Heart left ventricle (tissue), 16 donors: ENCODE data around the gene NDRG3. TPM values are rescaled to one million over a fixed set of nuclear protein-coding genes. Genes with fewer than 3 reads are reported as not detected.

Source experiments
- ATAC-seq, 4 donors: fragments of 200-7000 bp; cut with Tn5 transposase; one replicate each; pipeline ENCODE4 v1.9.1; 2020 to 2022; ENCODE audit warnings: moderate library complexity in 4 of 4, mild to moderate bottlenecking in 3 of 4, moderate number of reproducible peaks in 1 of 4
- DNase-seq, 5 donors: peaks; one replicate each; pipeline ENCODE4 v3.0.0-alpha.2; 2020
- H3K27ac ChIP-seq, 12 donors: fragments of 200-600 bp; sonication (generic) in 4 of 12; one replicate each; pipeline versions ENCODE4 v1.5.0 to v1.8.0; 2016 to 2022; ENCODE audit warnings: mild to moderate bottlenecking in 2 of 12
- H3K27me3 ChIP-seq, 9 donors: fragments of 200-600 bp; sonication (generic) in 2 of 9; one replicate each; pipeline versions ENCODE4 v1.5.1 to v1.8.0; 2016 to 2022; ENCODE audit warnings: mild to moderate bottlenecking in 3 of 9
- H3K36me3 ChIP-seq, 9 donors: fragments of 200-600 bp; sonication (generic) in 2 of 9; one replicate each; pipeline versions ENCODE4 v1.5.0 to v1.8.0; 2018 to 2022; ENCODE audit warnings: mild to moderate bottlenecking in 2 of 9
- H3K4me1 ChIP-seq, 12 donors: fragments of 200-600 bp; sonication (generic) in 4 of 12; one replicate each; pipeline versions ENCODE4 v1.5.0 to v1.8.0; 2016 to 2022; ENCODE audit warnings: mild to moderate bottlenecking in 3 of 12
- H3K4me3 ChIP-seq, 12 donors: fragments of 200-600 bp; sonication (generic) in 4 of 12; one replicate each; pipeline versions ENCODE4 v1.5.0 to v1.8.0; 2017 to 2022; ENCODE audit warnings: mild to moderate bottlenecking in 9 of 12, moderate library complexity in 4 of 12
- H3K9me3 ChIP-seq, 12 donors: fragments of 200-600 bp; sonication (generic) in 4 of 12; one replicate each; pipeline versions ENCODE4 v1.5.0 to v1.8.0; 2016 to 2022; ENCODE audit warnings: mild to moderate bottlenecking in 1 of 12
- CTCF ChIP-seq, 12 donors: fragments of 200-600 bp; sonication (generic) in 4 of 12; IDR thresholded peaks; one replicate each; pipeline versions ENCODE4 v1.5.0 to v1.8.0; 2018 to 2022; ENCODE audit warnings: antibody characterized with exemption in 12 of 12, mild to moderate bottlenecking in 5 of 12
- POLR2A ChIP-seq, 2 donors: fragments of 450-650 bp; IDR thresholded peaks; one replicate each; pipeline ENCODE4 v1.6.1; 2017; ENCODE audit warnings: antibody characterized with exemption in 2 of 2, mild to moderate bottlenecking in 2 of 2, moderate library complexity in 2 of 2
- WGBS, 4 donors: extraction: QIAGEN DNeasy Blood & Tissue Kit in 2 of 4; methylation state at CpG; one replicate each; pipeline versions ENCODE4 v1.1.5 to v1.1.7; 2013 to 2018; 5-methylcytosine and 5-hydroxymethylcytosine counted together
- intact Hi-C, 10 donors: fragments of 100-400 bp; cut with DNase I; formaldehyde crosslinking; loops; one replicate each; pipeline versions ENCODE4 v1.11.1 to v1.14.2; 2022
- polyA plus RNA-seq, 2 donors: library from polyadenylated mRNA; stranded (reverse); fragments of 200-250 nt; gene quantifications; one replicate each; pipeline ENCODE4 v1.2.3, GENCODE V29; 2013
- total RNA-seq, 9 donors: library from RNA; depleted of rRNA in 2 of 9; stranded (reverse); fragments of >200 nt in 2 of 9; fragmentation: NEBNext Ultra II Directional in 3 of 9; extraction: Animal tissue kit (Norgen Biotek cat#: 25700) in 3 of 9; gene quantifications; one replicate each; pipeline versions ENCODE4 v1.1.0 to v1.2.4, GENCODE V29; 2016 to 2023
- donor health status: ischemic (EF 13 %, LVEDD 7.1; RV severe dilation, severe dysfunction).
- donor health status: healthy with polysubstance abuse.
- donor health status: DM: no; HTN: yes; CAD: no.
- donor health status: DM: no; HTN: no; CAD: no.
- donor health status: ischemic (EF 25% LVEDD 6.9; RV normal size, moderate dysfunction).
- donor health status: ischemic (EF 25% LVEDD 5.7; RV mildly dilated, moderate dysfunction).
- donor health status: healthy.
- donor health status: DM: yes; HTN: yes; CAD: no.
- donor health status: ischemic (EF 35%, LVEDD 5.7; RV mildly dilated, moderate dysfunction).
- donor health status: nonischemic (EF 11% LVEDD 7.7; RV severe dilation, severe dysfunction).
- donor health status: DM: yes; HTN: yes; CAD: no.
- donor health status: PGD.
- donor health status: ischemic (EF 29% LVEDD 5.4; RV normal size, mild dysfunction).
- donor health status: nonischemic (EF 23%, LVEDD 6.1; RV moderate dilation, normal function).

The NDRG3 gene
- total and polyA plus RNA-seq, 11 donors = 17.3 to 34.8 (median 29.9) TPM

GRCh38 chr20:36606158-36607066, 139.5 kb downstream of the NDRG3 start:
- peak in 1 of 5 donors; percentile 40 for DNase-seq
- H3K27ac ChIP-seq = peak overlapping the region in 11 of 12 donors; percentile 81 to 96 (median 88)
- 2 to 5% (median 2%) methylated on average over 31 of the region's 31 CpGs for WGBS, 4 donors
- intact Hi-C loops = loop anchor here in 4 of 10 donors (5.0 to 10.0 kb wide), 6 partner anchors 34 to 402 kb away; partner anchors contain the start of genes DSN1 (in 1 of the 4), NDRG3 (in 1 of the 4) and TGIF2 (in 1 of the 4)
- peaks cover 0 to 39% (median 36%) of the 10 kb centered on the region in 9 donors for H3K36me3 ChIP-seq
- no peak for ATAC-seq
- peaks cover 4 to 26% (median 20%) of the 10 kb centered on the region in 12 donors for H3K4me1 ChIP-seq
- peak overlapping the region; percentile 78 to 99 (median 93) for H3K4me3 ChIP-seq
- TF ChIP-seq POLR2A (IDR thresholded peaks at IDR 0.05) (no peak), CTCF (IDR thresholded peaks at IDR 0.05) (no peak)
- H3K9me3 ChIP-seq = no peaks in the 10 kb centered on the region
- no peaks in the 10 kb centered on the region for H3K27me3 ChIP-seq

GRCh38 chr20:36605399-36606157, 140.3 kb downstream of the NDRG3 start, which contains the start of gene RAB5IF:
Gene RAB5IF (plus strand): TSS chr20:36605779. CDS start chr20:36605952, 173 bp downstream.
- DNase-seq (peak; percentile 99 to 100 (median 99)), ATAC-seq (peak; percentile 97 to 99 (median 98))
- peak within 1 kb of the TSS; percentile 72 to 96 (median 88) for H3K27ac ChIP-seq
- intact Hi-C loops = loop anchor here in 8 of 10 donors (1.0 to 10.0 kb wide), 8 partner anchors 33 to 401 kb away; partner anchors contain the start of genes DSN1 (in 1 of the 8), NDRG3 (in 1 of the 8) and TGIF2 (in 1 of the 8)
- WGBS, 4 donors = 0 to 3% (median 0%) methylated on average over 8 to 90 of the region's 90 CpGs
- H3K4me1 ChIP-seq = peaks cover 4 to 34% (median 20%) of the 10 kb centered on the region in 12 donors
- peaks cover 0 to 31% (median 28%) of the 10 kb centered on the region in 9 donors for H3K36me3 ChIP-seq
- no peaks in the 10 kb centered on the region for H3K27me3 ChIP-seq
- H3K9me3 ChIP-seq = no peaks in the 10 kb centered on the region
- TF ChIP-seq CTCF (IDR thresholded peaks at IDR 0.05) = peak; percentile 76 to 98 (median 94)
- TF ChIP-seq POLR2A (IDR thresholded peaks at IDR 0.05) = peak in 1 of 2 donors; percentile 90
- H3K4me3 ChIP-seq = peak within 1 kb of the TSS; percentile 78 to 99 (median 93)

- Histone ChIP-seq H3K36me3 (peaks cover 0 to 25% (median 22%) of the 10 kb centered on the region in 9 donors), H3K27me3 (no peaks in the 10 kb centered on the region), H3K4me3 (peak overlapping the region in 11 of 12 donors; percentile 78 to 99 (median 93)), H3K4me1 (peaks cover 4 to 40% (median 21%) of the 10 kb centered on the region in 12 donors), H3K9me3 (no peaks in the 10 kb centered on the region), H3K27ac (peak overlapping the region; percentile 43 to 96 (median 88))
- peak; percentile 27 to 64 (median 44) for DNase-seq
- WGBS, 4 donors = 45 to 67% (median 59%) methylated on average over 15 of the region's 15 CpGs
- ATAC-seq = peak in 3 of 4 donors; percentile 1 to 23 (median 17)
- TF ChIP-seq POLR2A (IDR thresholded peaks at IDR 0.05) (no peak), CTCF (IDR thresholded peaks at IDR 0.05) (no peak)
- intact Hi-C loops = loop anchor here in 9 of 10 donors (1.0 to 10.0 kb wide), 9 partner anchors 33 to 400 kb away; partner anchors contain the start of genes DSN1 (in 1 of the 9), NDRG3 (in 1 of the 9) and TGIF2 (in 1 of the 9)
These were observed 140.9 kb downstream of the NDRG3 start for GRCh38 chr20:36604952-36605398.

Other genes with a start within 250 kb of the NDRG3 start
- 1,000 to 10,000 TPM in 7 of 9 donors, 100 to 1,000 TPM in 2; 521 to 2,387 (median 1,751) TPM for gene MYL9, start 204.6 kb downstream of the NDRG3 start, total RNA-seq
- 1,000 to 10,000 TPM in 1 of 2 donors, 100 to 1,000 TPM in 1; 452 to 1,748 TPM for gene MYL9, start 204.6 kb downstream of the NDRG3 start, polyA plus RNA-seq
- 10 to 100 TPM in 3 of 9 donors, 1 to 10 TPM in 6; 4.5 to 14.9 (median 8.2) TPM for gene TGIF2, start 172.5 kb downstream of the NDRG3 start, total RNA-seq
- 1 to 10 TPM; 2.1 to 5.4 TPM for gene TGIF2, start 172.5 kb downstream of the NDRG3 start, polyA plus RNA-seq
- 10 to 100 TPM; 35.5 to 87.7 (median 63.1) TPM for gene RAB5IF, start 140.3 kb downstream of the NDRG3 start, total RNA-seq
- 100 to 1,000 TPM in 1 of 2 donors, 10 to 100 TPM in 1; 58.1 to 101 TPM for gene RAB5IF, start 140.3 kb downstream of the NDRG3 start, polyA plus RNA-seq
- 1 to 10 TPM in 2 of 9 donors, under 1 TPM in 7; 0.14 to 3.0 (median 0.38) TPM for gene SLA2, start 99.9 kb downstream of the NDRG3 start, total RNA-seq
- gene SLA2, start 99.9 kb downstream of the NDRG3 start, polyA plus RNA-seq = under 1 TPM; 0.14 to 0.30 TPM
- 1 to 10 TPM; 3.7 to 6.2 (median 4.9) TPM for gene DSN1, start 27.7 kb upstream of the NDRG3 start, total RNA-seq
- 1 to 10 TPM; 3.2 to 7.0 TPM for gene DSN1, start 27.7 kb upstream of the NDRG3 start, polyA plus RNA-seq
- gene TLDC2, start 130.0 kb upstream of the NDRG3 start, total RNA-seq = not detected
- under 1 TPM in 1 of 2 donors, not detected in 1; 0.15 TPM for gene TLDC2, start 130.0 kb upstream of the NDRG3 start, polyA plus RNA-seq
- gene SAMHD1, start 205.6 kb upstream of the NDRG3 start, total RNA-seq = 100 to 1,000 TPM in 1 of 9 donors, 10 to 100 TPM in 8; 13.9 to 164 (median 47.0) TPM
- gene SAMHD1, start 205.6 kb upstream of the NDRG3 start, polyA plus RNA-seq = 10 to 100 TPM; 25.3 to 39.3 TPM